LoVo (cell line): ENCODE measurements around the gene MTERF2.
A peak's percentile ranks its signal among the peaks of the same experiment; 100 is the strongest.

ENCODE experiments used
- DNase-seq: peaks from one replicate; pipeline ENCODE4 v3.0.0-alpha.2; 2016; ENCODE audit warnings: low spot score

MTERF2 gene

GRCh38 chr12:106987846-106988245 lies 900 bp upstream of the MTERF2 start:
- no peak for DNase-seq

GRCh38 chr12:106986135-106986534 lies 811 bp downstream of the MTERF2 start:
- DNase-seq, result no peak

- no peak for DNase-seq
Observed at GRCh38 chr12:106985479-106985878, 1.5 kb downstream of the MTERF2 start.

- DNase-seq, result no peak
Observed at GRCh38 chr12:106984588-106985137, 2.3 kb downstream of the MTERF2 start.

GRCh38 chr12:106982229-106982628 lies 4.7 kb downstream of the MTERF2 start:
- DNase-seq, result no peak

GRCh38 chr12:106981788-106982187 lies 5.2 kb downstream of the MTERF2 start:
- DNase-seq, result no peak

GRCh38 chr12:106980944-106981343 lies 6.0 kb downstream of the MTERF2 start:
- no peak for DNase-seq

GRCh38 chr12:106978035-106978800 lies 8.7 kb downstream of the MTERF2 start:
- no peak for DNase-seq

GRCh38 chr12:106976668-106977067 lies 10.3 kb downstream of the MTERF2 start:
- DNase-seq, result no peak

- peak; percentile 45 for DNase-seq
Observed at GRCh38 chr12:106975993-106976658, 10.8 kb downstream of the MTERF2 start.

GRCh38 chr12:106975098-106975497 lies 11.8 kb downstream of the MTERF2 start:
- no peak for DNase-seq

- DNase-seq, result no peak
Observed at GRCh38 chr12:106974511-106974910, 12.4 kb downstream of the MTERF2 start.

- no peak for DNase-seq
Observed at GRCh38 chr12:106973545-106973944, 13.4 kb downstream of the MTERF2 start.

GRCh38 chr12:106971065-106971464 lies 15.9 kb downstream of the MTERF2 start:
- no peak for DNase-seq

GRCh38 chr12:106964526-106964925 lies 22.4 kb downstream of the MTERF2 start:
- DNase-seq, result no peak

- no peak for DNase-seq
Observed at GRCh38 chr12:106962286-106962685, 24.7 kb downstream of the MTERF2 start.

GRCh38 chr12:106960443-106960842 lies 26.5 kb downstream of the MTERF2 start:
- DNase-seq, result no peak

- no peak for DNase-seq
Observed at GRCh38 chr12:106957583-106957982, 29.4 kb downstream of the MTERF2 start.

- peak; percentile 53 for DNase-seq
Observed at GRCh38 chr12:106956048-106956578, 30.8 kb downstream of the MTERF2 start.

GRCh38 chr12:106955377-106956047 lies 31.4 kb downstream of the MTERF2 start, which contains the start of gene TMEM263:
TSS of gene TMEM263 (plus strand) at chr12:106955907. CDS start at chr12:106967117, 11,210 bp downstream.
- DNase-seq, result peak; percentile 94

- DNase-seq, result no peak
Observed at GRCh38 chr12:106954462-106955376, 32.2 kb downstream of the MTERF2 start.
